GM19324 (cell line): Measurements from ENCODE around the gene SEC16A.

Experiments
- ATAC-seq: cut with Tn5 transposase; IDR thresholded peaks from one replicate; pipeline ENCODE4 v1.9.1; 2021; ENCODE audit warnings: mild to moderate bottlenecking, moderate library complexity; ENCODE audit not compliant: unreplicated experiment, low FRiP score

The SEC16A gene

GRCh38 chr9:136470792-136471469 lies 11.9 kb downstream of the SEC16A start:
- no peak for ATAC-seq

- no peak for ATAC-seq
Measured at GRCh38 chr9:136470356-136470755, 12.5 kb downstream of the SEC16A start.

- ATAC-seq: no peak
Measured at GRCh38 chr9:136467766-136468165, 15.1 kb downstream of the SEC16A start.

GRCh38 chr9:136466155-136466541 lies 16.7 kb downstream of the SEC16A start:
- no peak for ATAC-seq

GRCh38 chr9:136465500-136466154 lies 17.2 kb downstream of the SEC16A start:
- no peak for ATAC-seq

GRCh38 chr9:136464241-136464640 lies 18.6 kb downstream of the SEC16A start:
- ATAC-seq: no peak

- ATAC-seq: no peak
Measured at GRCh38 chr9:136463578-136463977, 19.3 kb downstream of the SEC16A start.

- ATAC-seq: no peak
Measured at GRCh38 chr9:136462664-136463063, 20.2 kb downstream of the SEC16A start.

- ATAC-seq: no peak
Measured at GRCh38 chr9:136460772-136461325, 22.0 kb downstream of the SEC16A start.

- no peak for ATAC-seq
Measured at GRCh38 chr9:136459425-136459824, 23.4 kb downstream of the SEC16A start.

GRCh38 chr9:136457326-136457725 lies 25.5 kb downstream of the SEC16A start:
- no peak for ATAC-seq

GRCh38 chr9:136456258-136456657 lies 26.6 kb downstream of the SEC16A start:
- ATAC-seq: no peak

- no peak for ATAC-seq
Measured at GRCh38 chr9:136455043-136456002, 27.5 kb downstream of the SEC16A start.

GRCh38 chr9:136454026-136454796 lies 28.6 kb downstream of the SEC16A start:
- no peak for ATAC-seq

- no peak for ATAC-seq
Measured at GRCh38 chr9:136453326-136453725, 29.5 kb downstream of the SEC16A start.

GRCh38 chr9:136451221-136451877 lies 31.5 kb downstream of the SEC16A start:
- ATAC-seq: no peak

- ATAC-seq: no peak
Measured at GRCh38 chr9:136448655-136449054, 34.2 kb downstream of the SEC16A start.

- ATAC-seq: no peak
Measured at GRCh38 chr9:136447173-136447778, 35.6 kb downstream of the SEC16A start.

GRCh38 chr9:136445799-136446198 lies 37.0 kb downstream of the SEC16A start:
- no peak for ATAC-seq
